Amniotic stem cell (primary cell): ENCODE data around the gene PTPRT.

Experiments
- DNase-seq: peaks from one replicate; lab custom pipeline; 2025; lab: John Stamatoyannopoulos, UW

The PTPRT gene

DNA sequence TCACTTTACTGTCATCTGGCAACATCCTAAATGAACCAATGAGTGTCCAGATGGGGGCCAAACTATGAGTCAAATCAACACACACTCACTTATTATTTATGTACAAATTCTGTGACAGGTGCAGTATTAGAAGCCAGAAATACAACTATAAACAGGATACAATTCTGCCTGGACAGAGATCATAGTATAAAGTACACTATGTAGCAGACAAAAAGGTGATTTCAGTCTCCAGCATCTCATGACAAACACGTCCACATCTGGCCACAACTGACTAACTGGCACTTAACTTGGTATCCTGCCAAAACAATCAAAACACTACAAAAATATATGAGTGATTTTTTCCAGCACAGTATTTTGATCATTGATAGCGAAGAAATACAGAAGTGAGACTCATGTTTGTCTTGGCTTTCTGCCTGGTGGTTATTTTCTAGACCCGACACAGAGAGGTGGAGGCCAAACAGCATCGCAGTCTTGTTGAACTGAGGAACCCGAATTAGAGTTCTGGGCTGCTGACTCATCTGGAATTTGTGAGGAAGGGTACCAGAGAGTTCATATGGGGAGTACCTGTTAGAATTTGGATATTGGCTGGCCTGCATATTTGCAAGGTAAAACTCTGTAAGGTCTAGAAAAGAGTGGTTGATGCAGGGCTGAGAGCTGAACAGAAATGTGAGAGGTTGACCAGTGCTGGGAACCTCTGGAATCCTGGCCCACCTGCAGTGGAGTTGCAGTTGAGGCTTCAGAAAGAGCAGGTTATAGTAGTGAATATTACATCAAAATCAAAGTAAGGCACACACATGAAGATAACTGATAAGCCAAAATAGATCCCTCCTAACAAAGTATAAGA lies 475.2 kb downstream of the PTPRT start:
- DNase-seq: no peak

DNA sequence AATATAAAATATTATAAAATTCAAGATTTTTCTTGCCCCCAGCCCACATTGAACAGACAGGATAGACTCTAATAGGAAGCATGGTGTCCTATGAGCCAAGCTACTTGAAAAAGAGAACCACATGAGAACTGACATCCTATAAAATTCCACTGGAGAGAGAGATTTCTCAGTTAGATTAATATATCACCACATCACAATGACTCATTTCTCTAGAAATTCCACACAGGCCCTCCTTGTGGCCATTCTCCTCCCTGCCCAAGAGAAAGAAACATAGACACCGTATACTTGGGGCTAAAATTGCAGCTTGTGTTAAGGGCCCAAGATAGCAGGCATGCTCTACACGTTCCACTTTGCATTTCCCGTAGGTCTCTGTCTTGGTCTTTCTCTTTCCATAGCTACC lies 481.4 kb downstream of the PTPRT start:
- DNase-seq: no peak

DNA sequence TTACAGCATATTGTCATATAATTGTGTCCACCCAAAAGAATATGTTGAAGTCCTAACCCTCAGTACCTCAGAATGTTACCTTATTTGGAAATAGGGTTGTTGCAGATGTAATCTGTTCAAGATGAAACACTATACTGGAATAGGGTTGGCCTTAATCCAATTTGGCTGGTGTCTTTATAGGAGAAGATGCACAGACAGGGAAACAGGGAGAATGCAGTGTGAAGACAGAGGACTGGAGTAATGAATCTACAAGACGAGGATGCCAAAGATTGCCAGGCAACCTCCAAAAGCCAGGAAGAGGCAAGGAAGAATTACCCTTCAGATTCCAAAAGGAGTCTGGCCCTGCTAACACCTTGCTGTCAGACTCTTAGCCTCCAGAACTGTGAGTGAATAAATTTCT lies 482.9 kb downstream of the PTPRT start:
- DNase-seq: no peak

DNA sequence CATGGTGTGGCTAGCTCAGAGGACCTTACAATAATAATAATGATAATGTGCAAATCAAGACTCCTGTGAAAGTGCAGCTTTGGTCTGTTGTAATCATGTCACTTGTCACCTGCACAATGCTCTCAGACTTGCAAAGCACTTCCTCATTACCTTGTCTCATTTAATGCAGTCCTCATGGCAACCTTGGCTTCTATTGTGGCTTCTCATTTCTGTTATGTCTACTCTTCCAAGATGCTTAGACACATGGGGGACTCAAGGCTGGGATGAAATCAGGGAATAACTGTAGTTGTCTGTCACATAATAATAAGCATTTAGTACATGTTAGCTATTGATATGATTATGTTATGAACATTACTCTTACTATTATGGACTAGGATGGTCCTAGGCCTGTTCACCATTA lies 484.2 kb downstream of the PTPRT start:
- no peak for DNase-seq

DNA sequence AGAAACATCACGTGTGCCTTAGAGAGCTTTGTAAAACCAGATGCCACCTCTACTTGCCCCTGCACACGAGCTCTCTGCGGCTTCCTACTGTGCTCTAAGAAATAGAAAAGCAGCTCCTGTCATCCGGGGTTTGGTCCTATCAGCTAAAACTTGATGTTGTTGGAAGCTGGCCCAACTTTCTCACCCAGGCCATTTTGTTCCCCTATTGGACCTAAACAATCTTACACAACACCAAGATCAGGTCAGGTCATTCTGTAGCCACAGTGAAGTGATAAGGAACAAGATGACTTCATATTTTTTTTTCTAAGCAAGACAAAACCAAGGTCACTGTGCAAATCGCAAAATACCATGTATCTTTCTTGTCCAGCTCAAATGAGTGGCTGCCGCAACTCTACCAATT lies 486.0 kb downstream of the PTPRT start:
- no peak for DNase-seq

DNA sequence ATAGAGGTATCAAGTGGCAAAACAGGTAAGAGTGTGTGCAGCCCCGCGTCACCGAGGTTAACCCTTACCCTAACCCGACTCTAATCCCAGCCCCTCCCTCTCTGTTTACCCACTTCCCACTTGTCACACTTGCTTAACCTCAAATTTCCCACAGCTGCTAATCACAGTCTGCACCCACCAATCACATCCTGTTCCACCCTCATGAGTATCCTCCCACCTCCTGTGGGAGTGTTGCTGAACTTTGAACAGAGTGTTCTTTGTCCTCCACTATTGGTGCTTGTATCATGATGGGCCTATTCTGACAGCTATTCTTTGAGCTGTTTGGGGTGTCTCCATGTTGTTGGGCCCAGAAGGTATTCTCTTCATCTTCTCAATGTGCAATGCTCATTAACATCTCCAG lies 487.8 kb downstream of the PTPRT start:
- no peak for DNase-seq

DNA sequence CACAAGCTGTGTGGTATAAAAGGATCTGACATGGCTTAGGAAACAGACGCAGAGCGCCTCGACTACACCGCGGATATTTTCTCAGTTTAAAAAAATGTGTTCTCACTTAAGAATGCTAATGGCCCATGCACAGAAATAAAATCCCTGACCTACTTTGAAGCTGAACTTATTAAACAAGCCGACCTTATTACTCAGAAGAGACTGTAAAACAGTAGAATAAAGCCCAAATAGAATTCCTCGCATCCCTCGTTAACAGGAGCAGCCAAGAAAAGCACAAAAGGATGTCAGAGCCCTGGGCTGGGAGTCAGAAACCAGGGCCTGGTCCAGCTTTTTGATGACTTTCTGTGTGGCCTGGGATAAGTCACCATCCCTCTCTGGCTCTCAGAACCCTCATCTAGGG lies 489.3 kb downstream of the PTPRT start:
- DNase-seq: no peak

DNA sequence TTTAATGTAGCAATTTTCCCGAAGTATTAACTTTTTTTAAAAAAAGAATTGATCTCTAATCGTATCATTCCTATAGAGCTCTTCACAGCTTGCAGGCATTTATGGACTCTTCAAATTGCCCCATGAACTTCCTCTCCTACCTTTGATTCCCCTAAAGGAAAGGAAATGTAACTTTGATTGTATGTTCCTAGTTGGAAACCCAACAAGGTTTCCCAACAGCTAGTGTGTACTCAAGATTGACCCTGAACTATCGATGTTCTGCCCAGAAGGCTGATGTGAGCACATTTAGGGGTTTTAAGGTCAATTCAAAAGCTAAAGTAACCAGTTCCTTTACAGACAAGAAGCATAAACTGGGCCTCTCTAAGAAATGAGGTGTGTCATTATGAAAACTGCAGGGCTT lies 491.7 kb downstream of the PTPRT start:
- DNase-seq: no peak

DNA sequence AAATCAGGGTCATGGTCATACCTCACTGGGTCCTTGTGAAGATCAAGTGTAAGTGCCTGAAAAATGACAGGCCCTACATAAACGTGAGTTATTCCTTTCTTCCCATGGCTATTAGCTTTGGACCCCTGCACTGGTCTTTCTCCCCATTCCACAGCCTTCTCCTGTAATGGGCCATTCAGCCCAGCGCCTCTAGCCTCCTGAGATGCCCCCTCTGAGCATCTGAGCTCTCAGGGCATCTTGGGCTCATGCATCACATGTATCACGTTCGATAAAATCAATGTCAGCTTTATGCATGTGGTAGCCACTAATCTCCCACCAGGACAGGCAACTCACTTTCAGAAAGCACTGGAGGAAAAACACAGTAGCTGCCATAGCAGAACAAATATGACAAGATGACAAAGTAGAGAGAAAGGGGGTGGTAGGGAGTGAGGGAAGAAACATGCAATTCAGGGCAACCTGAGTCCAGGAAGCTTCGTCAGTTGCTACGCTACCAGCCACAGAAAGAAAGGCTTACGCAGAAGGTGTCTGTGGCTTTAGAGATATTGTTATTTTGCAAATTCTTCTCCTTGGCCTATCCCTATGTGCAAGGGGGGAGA lies 498.8 kb downstream of the PTPRT start:
- no peak for DNase-seq

DNA sequence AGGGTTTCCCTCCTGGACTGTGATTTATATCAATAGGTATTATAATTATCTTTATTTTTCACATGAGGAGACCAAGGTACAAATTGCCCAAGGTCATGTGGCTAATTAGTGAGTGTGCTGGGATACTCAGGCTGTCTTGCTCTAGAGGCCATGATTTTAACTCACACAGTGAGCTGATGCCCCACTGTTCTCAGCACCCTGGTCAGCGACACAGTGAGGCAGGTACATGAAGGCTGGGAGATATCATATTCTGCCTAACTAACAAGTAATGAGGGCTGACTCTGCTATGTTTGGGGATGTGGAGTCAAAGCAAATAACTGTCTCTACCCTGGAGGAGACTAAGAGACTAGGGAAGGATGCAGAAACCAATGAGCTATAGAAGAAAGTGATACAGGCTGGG lies 501.1 kb downstream of the PTPRT start:
- DNase-seq: no peak

DNA sequence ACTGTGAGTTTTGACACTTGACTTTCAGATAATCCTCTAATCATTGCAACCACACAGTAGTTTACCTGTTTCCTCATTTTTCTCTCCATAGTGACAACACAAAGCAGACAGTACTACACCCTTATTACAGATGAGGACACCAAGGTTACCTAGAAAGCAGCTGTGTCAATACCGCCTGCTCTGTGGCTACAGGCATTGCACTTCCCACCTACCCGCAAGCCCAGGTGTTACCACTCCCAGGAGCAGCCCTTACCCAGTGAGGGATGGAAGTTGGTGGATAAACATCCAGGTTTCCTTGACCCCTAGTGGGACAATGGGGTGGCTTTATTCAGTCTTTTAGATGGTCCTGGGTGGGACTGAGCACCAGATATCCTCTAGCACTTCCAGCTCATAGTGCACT lies 503.6 kb downstream of the PTPRT start:
- no peak for DNase-seq

DNA sequence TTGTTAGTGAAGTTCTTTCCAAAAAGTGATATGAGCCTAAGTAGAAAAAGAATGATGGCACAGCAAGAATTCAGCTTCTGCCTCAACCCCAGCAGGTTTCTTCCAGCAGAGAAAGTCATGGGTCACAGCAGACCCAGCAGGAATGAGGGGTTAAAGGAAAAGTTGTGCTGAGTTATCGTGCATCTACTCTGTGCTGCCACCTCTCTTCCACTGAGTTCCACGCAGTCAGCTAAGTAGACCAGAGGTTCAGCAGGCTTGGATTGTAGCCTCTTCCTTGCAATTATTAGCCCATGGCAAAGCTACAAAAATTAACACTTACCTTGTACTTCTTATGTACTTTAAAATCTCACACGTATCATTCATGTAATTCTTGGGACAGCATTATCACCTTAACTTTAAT lies 510.8 kb downstream of the PTPRT start:
- DNase-seq: no peak

DNA sequence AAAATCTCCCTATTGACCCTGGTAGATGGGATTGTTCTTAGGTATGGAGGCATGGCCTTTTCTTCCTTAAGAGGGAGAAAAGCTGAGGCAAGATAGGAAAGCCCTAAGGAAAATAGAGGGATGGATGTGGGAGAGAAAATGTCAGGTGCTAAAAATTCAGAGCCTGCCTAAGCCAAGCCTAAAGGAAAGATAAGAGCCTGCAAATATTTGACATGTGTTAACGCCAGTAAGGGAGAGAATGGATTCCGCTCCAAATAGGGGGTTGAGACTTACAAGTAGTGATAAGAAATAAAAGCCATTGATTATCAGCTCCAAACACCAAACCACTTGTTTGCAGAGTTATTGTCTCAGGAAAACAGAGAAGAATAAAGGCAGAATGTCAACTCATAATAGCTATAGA lies 533.6 kb downstream of the PTPRT start:
- no peak for DNase-seq

DNA sequence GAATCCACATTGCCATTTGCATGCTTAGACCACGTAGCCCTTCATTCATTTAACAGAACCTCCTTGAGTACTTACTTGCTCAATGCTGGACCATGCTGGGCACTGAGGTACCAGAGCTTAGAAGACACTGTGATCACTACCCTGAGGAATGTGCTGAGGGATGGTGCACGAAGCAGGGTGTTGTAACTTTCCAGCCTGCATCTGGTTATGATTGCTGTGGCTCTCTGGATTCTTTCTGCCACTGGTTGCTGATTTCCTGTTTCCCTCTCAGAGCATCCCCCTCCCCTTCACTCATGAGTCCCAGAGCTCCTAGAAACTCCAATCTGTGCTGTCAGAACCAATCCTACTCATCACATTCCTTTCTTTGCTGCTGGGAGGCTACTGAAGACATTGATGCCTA lies 537.4 kb downstream of the PTPRT start:
- no peak for DNase-seq

DNA sequence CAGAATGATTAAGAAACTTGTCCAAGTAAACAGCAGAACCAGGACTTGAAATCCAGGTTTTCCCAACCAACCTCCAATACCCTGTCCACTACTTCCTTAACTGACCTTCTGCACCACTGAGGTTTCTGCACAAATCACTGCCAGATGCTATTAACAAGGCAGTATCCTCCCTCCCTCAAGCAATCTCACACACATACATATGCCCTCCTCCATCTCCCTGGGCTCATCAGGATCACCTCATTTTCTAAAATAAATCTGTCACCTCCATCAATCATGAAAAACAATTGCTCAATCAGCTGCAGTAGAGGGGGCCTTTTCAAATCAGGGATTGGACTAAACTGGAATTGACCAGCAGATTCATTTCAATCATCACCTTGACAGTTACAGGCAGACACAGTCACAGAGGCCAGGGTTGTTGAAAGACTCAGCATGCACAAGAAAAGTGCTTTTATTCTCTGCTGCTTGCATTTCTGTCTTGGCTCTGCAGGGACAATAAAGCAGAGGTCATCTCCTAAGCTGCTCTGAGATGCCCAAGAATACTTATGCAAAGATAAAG lies 539.4 kb downstream of the PTPRT start:
- DNase-seq: no peak

DNA sequence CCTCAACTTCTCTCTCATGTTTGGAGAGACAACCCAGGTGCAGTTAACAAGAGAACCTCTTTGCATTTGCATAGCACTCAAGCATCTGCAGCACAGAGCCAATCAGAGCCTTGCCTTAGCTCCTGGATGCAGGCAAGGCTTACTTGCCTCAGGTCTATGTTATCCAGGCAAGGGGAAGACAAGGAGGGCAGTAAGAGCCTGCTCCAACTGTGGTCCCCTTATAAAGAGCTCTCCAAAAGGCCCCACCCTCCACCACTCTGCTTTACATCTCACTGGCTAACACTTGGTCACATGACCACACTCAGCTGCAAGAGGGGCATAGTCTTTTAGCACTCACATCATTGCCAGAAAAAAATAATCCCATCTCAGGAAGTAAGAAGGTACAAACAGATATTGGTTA lies 540.0 kb downstream of the PTPRT start:
- DNase-seq: no peak

DNA sequence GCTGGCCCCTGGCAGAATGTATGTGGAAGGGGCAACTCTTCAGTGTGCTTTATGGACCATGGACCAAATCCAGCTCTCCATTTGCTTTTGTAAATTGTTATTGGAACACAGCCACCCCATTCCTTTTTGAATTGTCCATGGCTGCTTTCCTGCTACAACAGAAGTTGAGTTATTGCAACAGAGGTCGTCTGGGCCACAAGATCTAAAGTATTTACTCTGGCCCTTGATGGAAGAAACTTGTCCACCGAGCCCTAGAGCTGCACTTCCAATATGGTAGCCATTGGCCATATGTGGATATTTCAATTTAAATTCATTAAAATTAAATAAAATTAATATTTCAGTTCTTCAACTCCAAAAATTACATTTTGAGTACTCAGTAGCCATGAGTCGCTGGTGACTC lies 543.5 kb downstream of the PTPRT start:
- no peak for DNase-seq

DNA sequence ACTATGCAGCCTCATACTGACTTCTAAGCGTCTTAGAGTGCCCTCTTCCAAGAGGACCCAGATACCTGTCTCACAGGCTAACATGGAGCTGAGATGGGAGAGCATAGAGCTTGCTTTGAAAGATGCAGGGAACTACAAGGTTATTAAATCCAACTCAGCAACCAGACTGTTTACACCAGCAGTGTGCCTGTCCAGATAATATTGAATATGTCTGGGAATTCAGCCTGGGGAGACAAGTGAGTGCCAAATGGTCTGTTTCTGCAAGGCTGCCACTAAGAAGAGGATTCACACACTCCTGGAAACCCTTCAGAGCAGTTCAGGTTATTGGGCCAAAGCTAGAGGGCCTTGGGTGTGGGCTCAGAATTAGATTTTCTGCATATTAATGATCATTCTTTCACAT lies 547.8 kb downstream of the PTPRT start:
- DNase-seq: no peak

DNA sequence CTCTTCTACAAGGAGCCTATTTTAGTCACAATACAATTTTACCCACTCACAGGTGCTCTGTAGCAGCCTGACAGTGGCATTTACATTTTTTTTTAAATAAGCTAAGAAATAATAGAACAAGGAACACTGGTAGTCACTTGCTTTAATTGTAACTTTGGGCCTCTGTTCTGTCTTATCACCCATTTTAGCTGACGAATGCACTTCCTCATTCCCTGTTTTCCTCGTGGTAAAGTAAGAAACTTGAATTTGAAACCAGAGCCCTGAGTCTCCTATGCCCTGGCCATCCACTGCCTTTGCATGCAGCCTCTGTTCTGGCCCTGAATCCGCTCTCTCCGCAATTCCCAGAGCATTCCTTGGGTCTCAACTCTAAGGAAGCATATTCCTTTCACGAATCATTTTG lies 550.6 kb downstream of the PTPRT start:
- no peak for DNase-seq

DNA sequence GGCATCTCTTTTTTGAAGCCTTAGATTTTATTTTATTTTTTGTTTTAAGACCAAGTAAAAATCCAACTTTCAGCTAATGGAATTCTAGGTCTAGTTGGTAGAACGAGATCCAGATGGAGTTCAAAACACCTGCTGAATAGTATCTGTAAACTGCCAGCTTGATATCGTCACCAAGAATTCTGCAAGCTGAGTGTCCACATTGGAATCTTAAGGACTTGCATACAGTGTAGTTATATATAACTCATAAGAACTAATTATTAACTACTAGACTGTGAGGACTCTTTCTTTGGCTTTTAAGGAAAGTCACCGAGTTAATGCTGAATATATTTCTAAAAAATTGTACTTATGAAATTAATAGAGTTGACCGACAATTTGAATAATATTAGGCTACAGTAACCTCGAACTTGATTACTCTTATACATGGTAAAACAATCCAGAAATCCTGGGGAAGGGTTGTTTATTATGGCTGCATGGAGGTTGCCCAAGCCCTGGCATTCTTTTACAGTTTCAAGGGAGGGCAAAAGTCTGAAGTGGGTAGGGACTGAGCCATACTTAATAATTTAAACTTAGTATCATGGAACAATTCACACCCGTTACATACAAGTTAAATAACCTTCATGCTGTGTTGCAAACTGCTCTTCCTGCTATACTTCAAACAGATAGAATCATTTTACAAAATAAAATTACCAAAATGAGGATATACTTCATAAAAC lies 553.9 kb downstream of the PTPRT start:
- no peak for DNase-seq

DNA sequence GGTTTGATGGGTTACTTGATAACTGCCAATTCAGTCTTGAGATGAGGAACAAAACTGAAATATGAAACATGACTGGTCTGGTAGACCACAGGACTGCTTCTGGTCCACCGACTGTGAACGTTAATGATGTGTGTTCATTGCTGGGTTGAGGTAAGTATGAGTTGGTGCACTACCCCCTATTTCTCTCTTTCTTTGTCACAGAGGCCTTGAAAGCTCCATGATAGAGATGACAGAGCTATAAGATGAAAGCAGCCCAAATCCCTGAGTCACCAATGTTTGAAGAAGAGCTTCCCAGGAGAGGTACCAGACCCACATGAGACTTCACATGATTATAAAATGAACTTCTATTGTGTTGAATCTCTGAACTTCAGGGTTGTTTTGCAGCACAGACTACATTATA lies 555.5 kb downstream of the PTPRT start:
- DNase-seq: no peak

DNA sequence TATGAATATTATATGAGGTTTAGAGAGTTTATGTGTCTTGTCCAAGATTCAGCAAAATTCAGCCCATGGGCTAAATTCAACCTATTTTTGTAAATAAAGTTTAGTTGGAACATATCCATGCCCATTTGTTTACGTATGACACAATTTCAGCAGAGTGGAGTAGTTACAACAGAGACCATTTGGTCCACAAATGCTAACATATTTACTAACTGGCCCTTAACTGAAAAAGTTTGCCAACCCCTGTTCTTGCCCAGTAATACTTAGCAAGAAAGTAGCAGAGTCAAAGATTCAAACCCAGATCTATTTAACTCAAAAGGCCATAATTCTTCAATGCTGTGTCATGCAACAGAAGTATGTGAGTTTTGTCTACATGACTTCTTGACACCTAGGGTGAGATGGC lies 561.0 kb downstream of the PTPRT start:
- no peak for DNase-seq

DNA sequence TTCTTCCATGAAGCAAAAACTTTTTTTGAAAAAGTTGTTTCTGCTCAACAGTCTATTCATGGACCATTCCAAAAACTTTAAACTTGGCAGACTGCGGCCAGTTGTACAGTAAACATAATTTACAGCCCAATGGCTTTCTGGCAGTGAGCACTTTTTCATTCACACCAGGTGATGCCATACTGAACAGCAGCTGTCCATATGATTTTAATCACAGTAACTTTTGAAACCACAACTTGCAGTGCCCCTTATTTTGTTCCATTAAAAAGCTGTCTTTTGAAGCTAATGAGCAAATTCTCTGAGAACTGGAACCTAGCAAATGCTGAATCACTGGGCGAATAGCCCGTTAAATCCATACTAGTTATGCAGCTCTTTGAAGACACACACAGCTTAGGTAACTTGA lies 576.6 kb downstream of the PTPRT start:
- no peak for DNase-seq
